ENCODE data around the gene SHISA9. TPM values are rescaled to one million over a fixed set of nuclear protein-coding genes. Genes with fewer than 3 reads are reported as not detected.

The SHISA9 gene
- total and polyA plus RNA-seq, 2 donors = 0.05 to 0.07 TPM

GRCh38 chr16:13264749-13265552, 363.6 kb downstream of the SHISA9 start:
- no peaks in the 10 kb centered on the region for H3K4me1 ChIP-seq (ENCODE audit: control insufficient read depth in 2 of 2, insufficient read depth in 2 of 2, low read length in 2 of 2)

GRCh38 chr16:13269359-13269758, 368.0 kb downstream of the SHISA9 start:
- H3K4me1 ChIP-seq (ENCODE audit: control insufficient read depth in 2 of 2, insufficient read depth in 2 of 2, low read length in 2 of 2) = no peaks in the 10 kb centered on the region
- H3K4me3 ChIP-seq (ENCODE audit: low read length in 2 of 2) = no peak overlapping the region
- WGBS = 97% methylated on average over 1 of the region's 1 CpG
- H3K36me3 ChIP-seq (ENCODE audit: control insufficient read depth in 2 of 2, insufficient read depth in 2 of 2, low read length in 1 of 2) = no peaks in the 10 kb centered on the region
- H3K9me3 ChIP-seq (ENCODE audit: control insufficient read depth in 2 of 2, insufficient read depth in 1 of 2, low read length in 1 of 2) = no peaks in the 10 kb centered on the region
- no peak overlapping the region for H3K27ac ChIP-seq (ENCODE audit: low read depth in 1 of 2, low read length in 1 of 2)
- H3K27me3 ChIP-seq (ENCODE audit: control insufficient read depth in 2 of 2, insufficient read depth in 1 of 2, low read length in 1 of 2) = no peaks in the 10 kb centered on the region
- DNase-seq (ENCODE audit: low read depth in 6 of 9, low spot score in 9 of 9) = no peak

More at GRCh38 chr16:13264749-13265552, 363.6 kb downstream of the SHISA9 start:
- Histone ChIP-seq H3K36me3 (ENCODE audit: control insufficient read depth in 2 of 2, insufficient read depth in 2 of 2, low read length in 1 of 2) (no peaks in the 10 kb centered on the region), H3K4me3 (ENCODE audit: low read length in 2 of 2) (no peak overlapping the region), H3K27ac (ENCODE audit: low read depth in 1 of 2, low read length in 1 of 2) (no peak overlapping the region), H3K9me3 (ENCODE audit: control insufficient read depth in 2 of 2, insufficient read depth in 1 of 2, low read length in 1 of 2) (no peaks in the 10 kb centered on the region), H3K27me3 (ENCODE audit: control insufficient read depth in 2 of 2, insufficient read depth in 1 of 2, low read length in 1 of 2) (no peaks in the 10 kb centered on the region)
- no peak for DNase-seq (ENCODE audit: low read depth in 6 of 9, low spot score in 9 of 9)
- 90% methylated on average over 4 of the region's 4 CpGs for WGBS

GRCh38 chr16:13269905-13270528, 368.6 kb downstream of the SHISA9 start:
- no peaks in the 10 kb centered on the region for H3K4me1 ChIP-seq (ENCODE audit: control insufficient read depth in 2 of 2, insufficient read depth in 2 of 2, low read length in 2 of 2)
- no peak for DNase-seq (ENCODE audit: low read depth in 6 of 9, low spot score in 9 of 9)
- H3K27ac ChIP-seq (ENCODE audit: low read depth in 1 of 2, low read length in 1 of 2) = no peak overlapping the region
- no peaks in the 10 kb centered on the region for H3K27me3 ChIP-seq (ENCODE audit: control insufficient read depth in 2 of 2, insufficient read depth in 1 of 2, low read length in 1 of 2)
- H3K36me3 ChIP-seq (ENCODE audit: control insufficient read depth in 2 of 2, insufficient read depth in 2 of 2, low read length in 1 of 2) = no peaks in the 10 kb centered on the region
- no peaks in the 10 kb centered on the region for H3K9me3 ChIP-seq (ENCODE audit: control insufficient read depth in 2 of 2, insufficient read depth in 1 of 2, low read length in 1 of 2)
- no peak overlapping the region for H3K4me3 ChIP-seq (ENCODE audit: low read length in 2 of 2)
- 66% methylated on average over 5 of the region's 5 CpGs for WGBS

GRCh38 chr16:13270602-13271001, 369.2 kb downstream of the SHISA9 start:
- WGBS = 93% methylated on average over 1 of the region's 1 CpG
- DNase-seq (ENCODE audit: low read depth in 6 of 9, low spot score in 9 of 9) = no peak
- no peaks in the 10 kb centered on the region for H3K36me3 ChIP-seq (ENCODE audit: control insufficient read depth in 2 of 2, insufficient read depth in 2 of 2, low read length in 1 of 2)
- no peak overlapping the region for H3K27ac ChIP-seq (ENCODE audit: low read depth in 1 of 2, low read length in 1 of 2)
- H3K4me3 ChIP-seq (ENCODE audit: low read length in 2 of 2) = no peak overlapping the region
- no peaks in the 10 kb centered on the region for H3K4me1 ChIP-seq (ENCODE audit: control insufficient read depth in 2 of 2, insufficient read depth in 2 of 2, low read length in 2 of 2)
- H3K9me3 ChIP-seq (ENCODE audit: control insufficient read depth in 2 of 2, insufficient read depth in 1 of 2, low read length in 1 of 2) = no peaks in the 10 kb centered on the region
- no peaks in the 10 kb centered on the region for H3K27me3 ChIP-seq (ENCODE audit: control insufficient read depth in 2 of 2, insufficient read depth in 1 of 2, low read length in 1 of 2)

- H3K27ac ChIP-seq (ENCODE audit: low read depth in 1 of 2, low read length in 1 of 2) = no peak overlapping the region
- H3K27me3 ChIP-seq (ENCODE audit: control insufficient read depth in 2 of 2, insufficient read depth in 1 of 2, low read length in 1 of 2) = no peaks in the 10 kb centered on the region
- no peaks in the 10 kb centered on the region for H3K36me3 ChIP-seq (ENCODE audit: control insufficient read depth in 2 of 2, insufficient read depth in 2 of 2, low read length in 1 of 2)
- no peaks in the 10 kb centered on the region for H3K9me3 ChIP-seq (ENCODE audit: control insufficient read depth in 2 of 2, insufficient read depth in 1 of 2, low read length in 1 of 2)
- no peak overlapping the region for H3K4me3 ChIP-seq (ENCODE audit: low read length in 2 of 2)
- no peaks in the 10 kb centered on the region for H3K4me1 ChIP-seq (ENCODE audit: control insufficient read depth in 2 of 2, insufficient read depth in 2 of 2, low read length in 2 of 2)
- DNase-seq (ENCODE audit: low read depth in 6 of 9, low spot score in 9 of 9) = no peak
Observed at GRCh38 chr16:13289515-13289914, 388.1 kb downstream of the SHISA9 start.

Other genes with a start within 250 kb of the SHISA9 start
- 4.0 TPM for gene CPPED1, start 97.7 kb upstream of the SHISA9 start, total RNA-seq
- gene CPPED1, start 97.7 kb upstream of the SHISA9 start, polyA plus RNA-seq = 10.1 TPM

Data from thymus (tissue), 11 donors.